ENCODE results near the gene ACBD5.

Gene ACBD5

GRCh38 chr10:27247006-27247405, 6.4 kb upstream of the ACBD5 start:
- no peak overlapping the region for H3K4me3 ChIP-seq (replicated peaks; ENCODE audit: low read depth, low read length)
- DNase-seq (ENCODE audit: extremely low read depth, low read depth), result no peak
- no peak for TF ChIP-seq CTCF (IDR thresholded peaks at IDR 0.05; ENCODE audit: low read depth, low read length, missing control alignments)

DNA sequence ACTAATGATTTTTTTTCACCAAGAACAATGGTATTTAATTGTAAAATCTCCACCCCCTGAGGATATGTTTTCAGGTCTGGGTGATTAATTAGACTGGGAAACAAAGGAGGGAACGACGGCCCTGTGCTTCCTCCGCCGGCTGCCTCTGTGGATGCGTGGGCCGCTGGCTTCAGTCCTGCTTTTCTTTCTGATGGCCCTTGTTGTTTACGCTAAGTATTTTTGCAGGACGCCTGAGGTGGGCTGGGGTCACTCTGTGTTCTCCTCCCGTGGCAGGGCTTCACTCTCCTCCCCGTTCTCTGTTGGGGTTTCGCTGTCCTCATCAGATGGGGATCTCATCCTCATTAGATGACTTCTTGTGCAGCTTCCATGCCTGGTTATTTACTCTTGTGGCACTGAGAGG, 5.2 kb upstream of the ACBD5 start:
- no peak for TF ChIP-seq CTCF (IDR thresholded peaks at IDR 0.05; ENCODE audit: low read depth, low read length, missing control alignments)
- H3K4me3 ChIP-seq (replicated peaks; ENCODE audit: low read depth, low read length), result no peak overlapping the region
- no peak for DNase-seq (ENCODE audit: extremely low read depth, low read depth)

- TF ChIP-seq CTCF (IDR thresholded peaks at IDR 0.05; ENCODE audit: low read depth, low read length, missing control alignments), result no peak
- DNase-seq (ENCODE audit: extremely low read depth, low read depth), result no peak
Observed at GRCh38 chr10:27244976-27245375, 4.4 kb upstream of the ACBD5 start.

DNA sequence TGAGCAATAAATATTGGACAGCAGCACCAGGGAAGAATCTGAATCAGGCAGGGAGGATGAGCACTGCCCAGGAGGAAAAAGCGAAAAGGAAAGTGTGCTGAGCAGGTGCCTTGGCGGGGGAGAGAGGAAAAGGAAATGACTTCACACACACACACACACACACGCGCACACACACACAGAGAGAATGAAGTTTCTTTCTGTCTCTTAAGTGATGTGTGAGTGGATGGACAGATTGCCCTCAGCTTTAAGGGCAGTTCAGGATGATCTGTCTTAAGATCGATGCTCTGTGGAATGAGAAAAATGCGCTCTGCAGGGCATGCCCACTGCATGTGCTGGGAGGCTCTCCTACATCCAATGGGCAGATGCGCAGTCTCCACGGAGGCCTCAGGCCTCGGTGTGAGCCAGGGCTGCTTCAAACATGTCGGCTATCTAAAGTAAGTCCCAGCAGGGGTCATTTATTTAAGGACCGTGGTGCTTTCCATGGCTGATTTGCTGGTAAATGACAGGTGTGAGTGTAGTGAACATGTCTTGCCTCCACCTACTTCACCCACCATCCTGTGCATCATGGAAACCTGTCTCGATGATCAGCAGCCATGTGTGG, 2.5 kb upstream of the ACBD5 start:
- peak; percentile 33 for DNase-seq (ENCODE audit: extremely low read depth, low read depth)
- no peak for TF ChIP-seq CTCF (IDR thresholded peaks at IDR 0.05; ENCODE audit: low read depth, low read length, missing control alignments)
- H3K4me3 ChIP-seq (replicated peaks; ENCODE audit: low read depth, low read length), result peak overlapping the region; percentile 65

More at GRCh38 chr10:27244976-27245375, 4.4 kb upstream of the ACBD5 start:
- no peak overlapping the region for H3K4me3 ChIP-seq (replicated peaks; ENCODE audit: low read depth, low read length)

GRCh38 chr10:27242473-27242950, 1.9 kb upstream of the ACBD5 start:
- H3K4me3 ChIP-seq (replicated peaks; ENCODE audit: low read depth, low read length), result peak overlapping the region; percentile 65
- no peak for DNase-seq (ENCODE audit: extremely low read depth, low read depth)
- no peak for TF ChIP-seq CTCF (IDR thresholded peaks at IDR 0.05; ENCODE audit: low read depth, low read length, missing control alignments)

- peak overlapping the region; percentile 65 for H3K4me3 ChIP-seq (replicated peaks; ENCODE audit: low read depth, low read length)
- DNase-seq (ENCODE audit: extremely low read depth, low read depth), result peak; percentile 84
- TF ChIP-seq CTCF (IDR thresholded peaks at IDR 0.05; ENCODE audit: low read depth, low read length, missing control alignments), result peak; percentile 26
Observed at GRCh38 chr10:27241652-27242472, 1.3 kb upstream of the ACBD5 start.

All from HFF-Myc (cell line).